Activated T-cell treated with anti-CD3 and anti-CD28 coated beads, Interleukin-2, amount 50 U/mL, for 24 hours (primary cell): Measurements from ENCODE around the gene XYLT1.
A peak's percentile ranks its signal among the peaks of the same experiment; 100 is the strongest.

ENCODE experiments used
- DNase-seq: peaks from one replicate; pipeline ENCODE4 v3.0.0-alpha.2; 2020
- H3K27ac Mint-ChIP-seq: 2 replicates; pipeline ENCODE4 v1.8.0; 2020; ENCODE audit warnings: mild to moderate bottlenecking, mixed read lengths
- H3K27me3 Mint-ChIP-seq: 2 replicates; pipeline ENCODE4 v1.8.0; 2020; ENCODE audit warnings: mixed read lengths
- H3K36me3 Mint-ChIP-seq: 2 replicates; pipeline ENCODE4 v1.8.0; 2020; ENCODE audit warnings: low read depth, mixed read lengths
- H3K4me1 Mint-ChIP-seq: 2 replicates; pipeline ENCODE4 v1.8.0; 2020; ENCODE audit warnings: low read depth, mixed read lengths
- H3K4me3 Mint-ChIP-seq: 2 replicates; pipeline ENCODE4 v1.8.0; 2020; ENCODE audit warnings: mild to moderate bottlenecking, moderate library complexity, mixed read lengths
- H3K9me3 Mint-ChIP-seq: 2 replicates; pipeline ENCODE4 v1.8.0; 2020; ENCODE audit warnings: mixed read lengths

The XYLT1 gene

GRCh38 chr16:17084130-17084529 is 386.6 kb downstream of the XYLT1 start:
- H3K27ac Mint-ChIP-seq, result no peak overlapping the region
- H3K36me3 Mint-ChIP-seq, result no peaks in the 10 kb centered on the region
- no peak for DNase-seq
- H3K27me3 Mint-ChIP-seq, result no peaks in the 10 kb centered on the region
- H3K4me1 Mint-ChIP-seq, result no peaks in the 10 kb centered on the region
- H3K4me3 Mint-ChIP-seq, result no peak overlapping the region
- H3K9me3 Mint-ChIP-seq, result no peaks in the 10 kb centered on the region

- no peak overlapping the region for H3K4me3 Mint-ChIP-seq
- no peaks in the 10 kb centered on the region for H3K9me3 Mint-ChIP-seq
- H3K4me1 Mint-ChIP-seq, result no peaks in the 10 kb centered on the region
- DNase-seq, result no peak
- no peak overlapping the region for H3K27ac Mint-ChIP-seq
- H3K36me3 Mint-ChIP-seq, result no peaks in the 10 kb centered on the region
- no peaks in the 10 kb centered on the region for H3K27me3 Mint-ChIP-seq
Measured at GRCh38 chr16:17083628-17084027, 387.1 kb downstream of the XYLT1 start.

- no peak for DNase-seq
- Mint-ChIP-seq H3K27ac (no peak overlapping the region), H3K9me3 (no peaks in the 10 kb centered on the region), H3K4me3 (no peak overlapping the region), H3K4me1 (no peaks in the 10 kb centered on the region), H3K36me3 (no peaks in the 10 kb centered on the region), H3K27me3 (no peaks in the 10 kb centered on the region)
Measured at GRCh38 chr16:17082095-17082882, 388.5 kb downstream of the XYLT1 start.

- Mint-ChIP-seq H3K4me3 (no peak overlapping the region), H3K36me3 (no peaks in the 10 kb centered on the region), H3K27ac (no peak overlapping the region), H3K4me1 (no peaks in the 10 kb centered on the region), H3K9me3 (no peaks in the 10 kb centered on the region), H3K27me3 (no peaks in the 10 kb centered on the region)
- DNase-seq, result no peak
Measured at GRCh38 chr16:17080105-17080504, 390.7 kb downstream of the XYLT1 start.

- Mint-ChIP-seq H3K4me1 (no peaks in the 10 kb centered on the region), H3K4me3 (no peak overlapping the region), H3K36me3 (no peaks in the 10 kb centered on the region), H3K27ac (no peak overlapping the region), H3K9me3 (no peaks in the 10 kb centered on the region), H3K27me3 (no peaks in the 10 kb centered on the region)
- no peak for DNase-seq
Measured at GRCh38 chr16:17078931-17079631, 391.7 kb downstream of the XYLT1 start.

- H3K4me3 Mint-ChIP-seq, result no peak overlapping the region
- H3K27me3 Mint-ChIP-seq, result no peaks in the 10 kb centered on the region
- no peak for DNase-seq
- H3K9me3 Mint-ChIP-seq, result no peaks in the 10 kb centered on the region
- no peak overlapping the region for H3K27ac Mint-ChIP-seq
- no peaks in the 10 kb centered on the region for H3K36me3 Mint-ChIP-seq
- peaks cover 10% of the 10 kb centered on the region for H3K4me1 Mint-ChIP-seq
Measured at GRCh38 chr16:17076818-17077498, 393.8 kb downstream of the XYLT1 start.

GRCh38 chr16:17076092-17076754 is 394.5 kb downstream of the XYLT1 start:
- no peaks in the 10 kb centered on the region for H3K36me3 Mint-ChIP-seq
- H3K4me3 Mint-ChIP-seq, result no peak overlapping the region
- DNase-seq, result no peak
- H3K4me1 Mint-ChIP-seq, result peaks cover 12% of the 10 kb centered on the region
- no peaks in the 10 kb centered on the region for H3K27me3 Mint-ChIP-seq
- H3K27ac Mint-ChIP-seq, result no peak overlapping the region
- no peaks in the 10 kb centered on the region for H3K9me3 Mint-ChIP-seq

- DNase-seq, result no peak
- Mint-ChIP-seq H3K4me1 (peaks cover 36% of the 10 kb centered on the region), H3K36me3 (no peaks in the 10 kb centered on the region), H3K27ac (peak overlapping the region; percentile 61), H3K27me3 (no peaks in the 10 kb centered on the region), H3K9me3 (no peaks in the 10 kb centered on the region), H3K4me3 (no peak overlapping the region)
Measured at GRCh38 chr16:17072104-17072503, 398.7 kb downstream of the XYLT1 start.

- peak overlapping the region; percentile 94 for H3K27ac Mint-ChIP-seq
- peak; percentile 78 for DNase-seq
- no peaks in the 10 kb centered on the region for H3K9me3 Mint-ChIP-seq
- H3K27me3 Mint-ChIP-seq, result no peaks in the 10 kb centered on the region
- H3K4me1 Mint-ChIP-seq, result peaks cover 36% of the 10 kb centered on the region
- no peaks in the 10 kb centered on the region for H3K36me3 Mint-ChIP-seq
- peak overlapping the region; percentile 76 for H3K4me3 Mint-ChIP-seq
Measured at GRCh38 chr16:17070882-17071592, 399.7 kb downstream of the XYLT1 start.

- H3K27ac Mint-ChIP-seq, result no peak overlapping the region
- H3K4me1 Mint-ChIP-seq, result peaks cover 36% of the 10 kb centered on the region
- no peaks in the 10 kb centered on the region for H3K9me3 Mint-ChIP-seq
- no peak for DNase-seq
- no peaks in the 10 kb centered on the region for H3K27me3 Mint-ChIP-seq
- no peaks in the 10 kb centered on the region for H3K36me3 Mint-ChIP-seq
- no peak overlapping the region for H3K4me3 Mint-ChIP-seq
Measured at GRCh38 chr16:17069681-17070080, 401.1 kb downstream of the XYLT1 start.

GRCh38 chr16:17068524-17068923 is 402.2 kb downstream of the XYLT1 start:
- no peak for DNase-seq
- Mint-ChIP-seq H3K4me3 (no peak overlapping the region), H3K27ac (no peak overlapping the region), H3K27me3 (no peaks in the 10 kb centered on the region), H3K4me1 (peaks cover 36% of the 10 kb centered on the region), H3K36me3 (no peaks in the 10 kb centered on the region), H3K9me3 (no peaks in the 10 kb centered on the region)

- H3K27me3 Mint-ChIP-seq, result no peaks in the 10 kb centered on the region
- H3K27ac Mint-ChIP-seq, result no peak overlapping the region
- H3K4me3 Mint-ChIP-seq, result no peak overlapping the region
- H3K36me3 Mint-ChIP-seq, result no peaks in the 10 kb centered on the region
- no peak for DNase-seq
- peaks cover 40% of the 10 kb centered on the region for H3K4me1 Mint-ChIP-seq
- H3K9me3 Mint-ChIP-seq, result no peaks in the 10 kb centered on the region
Measured at GRCh38 chr16:17067882-17068281, 402.9 kb downstream of the XYLT1 start.

GRCh38 chr16:17063201-17064139 is 407.3 kb downstream of the XYLT1 start:
- Mint-ChIP-seq H3K36me3 (no peaks in the 10 kb centered on the region), H3K4me3 (no peak overlapping the region), H3K9me3 (no peaks in the 10 kb centered on the region), H3K4me1 (peaks cover 21% of the 10 kb centered on the region), H3K27me3 (no peaks in the 10 kb centered on the region), H3K27ac (no peak overlapping the region)
- no peak for DNase-seq
